Immature natural killer cell (primary cell): ENCODE data around the gene IRF6. TPM values are rescaled to one million over a fixed set of nuclear protein-coding genes. Genes with fewer than 3 reads are reported as not detected.
"Not testable (repeated sequence)": the region's sequence is repeated elsewhere in the genome, so short reads cannot be mapped to it uniquely, and the experiment has no call there.

Source experiments
- DNase-seq, 3 donors: peaks; one replicate each; pipeline ENCODE4 v3.0.0; 2022; ENCODE audit warnings: mixed read lengths in 1 of 3
- H3K27ac Mint-ChIP-seq, 6 donors: one replicate each; pipeline ENCODE4 v1.8.0; 2020; ENCODE audit warnings: mixed read lengths in 6 of 6, mild to moderate bottlenecking in 5 of 6, inconsistent platforms in 4 of 6, moderate library complexity in 3 of 6
- H3K27me3 Mint-ChIP-seq, 3 donors: one replicate each; pipeline ENCODE4 v1.8.0; 2020 to 2021; ENCODE audit warnings: low read depth in 3 of 3, mild to moderate bottlenecking in 3 of 3, mixed read lengths in 3 of 3, moderate library complexity in 3 of 3, inconsistent platforms in 1 of 3
- H3K36me3 Mint-ChIP-seq, 3 donors: one replicate each; pipeline ENCODE4 v1.8.0; 2020; ENCODE audit warnings: mixed read lengths in 3 of 3, inconsistent platforms in 2 of 3, mild to moderate bottlenecking in 2 of 3
- H3K4me1 Mint-ChIP-seq, 2 donors: one replicate each; pipeline ENCODE4 v1.8.0; 2020; ENCODE audit warnings: inconsistent platforms in 2 of 2, mild to moderate bottlenecking in 2 of 2, mixed read lengths in 2 of 2, moderate library complexity in 1 of 2
- H3K4me3 Mint-ChIP-seq, 5 donors: one replicate each; pipeline ENCODE4 v1.8.0; 2020; ENCODE audit warnings: mild to moderate bottlenecking in 5 of 5, mixed read lengths in 5 of 5, inconsistent platforms in 3 of 5, moderate library complexity in 3 of 5
- H3K9me3 Mint-ChIP-seq, 6 donors: one replicate each; pipeline ENCODE4 v1.8.0; 2020; ENCODE audit warnings: mild to moderate bottlenecking in 6 of 6, mixed read lengths in 6 of 6, inconsistent platforms in 4 of 6, moderate library complexity in 3 of 6
- polyA plus RNA-seq, 3 donors: library from polyadenylated mRNA; unstranded; fragments of 300-500 nt; fragmentation: Illumina TruSeq; gene quantifications; one replicate each; pipeline ENCODE4 v1.2.3, GENCODE V29; 2021

IRF6 gene
- polyA plus RNA-seq, 3 donors from 2014 or later, result 5.2 TPM; not detected in 1

- H3K36me3 Mint-ChIP-seq, result peaks cover 49 to 71% (median 57%) of the 10 kb centered on the region in 3 donors
- not testable (repeated sequence) for H3K27ac Mint-ChIP-seq
These were observed 12.2 kb downstream of the IRF6 start for GRCh38 chr1:209793711-209794110.

GRCh38 chr1:209791920-209792319, 14.0 kb downstream of the IRF6 start:
- H3K36me3 Mint-ChIP-seq, result peaks cover 48 to 73% (median 73%) of the 10 kb centered on the region in 3 donors
- peaks cover 0 to 7% (median 4%) of the 10 kb centered on the region in 3 donors for H3K27me3 Mint-ChIP-seq
- no peak overlapping the region for H3K27ac Mint-ChIP-seq

More at GRCh38 chr1:209793711-209794110, 12.2 kb downstream of the IRF6 start:
- H3K4me3 Mint-ChIP-seq, H3K9me3 Mint-ChIP-seq, DNase-seq, H3K27me3 Mint-ChIP-seq, H3K4me1 Mint-ChIP-seq: not testable (repeated sequence)

GRCh38 chr1:209790286-209791193, 15.4 kb downstream of the IRF6 start:
- H3K36me3 Mint-ChIP-seq, result peaks cover 43 to 68% (median 64%) of the 10 kb centered on the region in 3 donors
- H3K27me3 Mint-ChIP-seq, result peaks cover 0 to 6% (median 4%) of the 10 kb centered on the region in 3 donors
- no peak overlapping the region for H3K27ac Mint-ChIP-seq
- H3K4me3 Mint-ChIP-seq, result no peak overlapping the region
- no peak for DNase-seq
- H3K4me1 Mint-ChIP-seq, result peaks cover under 1 to 1% of the 10 kb centered on the region in 2 donors
- H3K9me3 Mint-ChIP-seq, result peaks cover 0 to 4% (median 0%) of the 10 kb centered on the region in 6 donors

More at GRCh38 chr1:209791920-209792319, 14.0 kb downstream of the IRF6 start:
- Mint-ChIP-seq H3K4me3 (no peak overlapping the region), H3K9me3 (peaks cover 0 to 4% (median 0%) of the 10 kb centered on the region in 6 donors), H3K4me1 (no peaks in the 10 kb centered on the region)
- no peak for DNase-seq

DNA sequence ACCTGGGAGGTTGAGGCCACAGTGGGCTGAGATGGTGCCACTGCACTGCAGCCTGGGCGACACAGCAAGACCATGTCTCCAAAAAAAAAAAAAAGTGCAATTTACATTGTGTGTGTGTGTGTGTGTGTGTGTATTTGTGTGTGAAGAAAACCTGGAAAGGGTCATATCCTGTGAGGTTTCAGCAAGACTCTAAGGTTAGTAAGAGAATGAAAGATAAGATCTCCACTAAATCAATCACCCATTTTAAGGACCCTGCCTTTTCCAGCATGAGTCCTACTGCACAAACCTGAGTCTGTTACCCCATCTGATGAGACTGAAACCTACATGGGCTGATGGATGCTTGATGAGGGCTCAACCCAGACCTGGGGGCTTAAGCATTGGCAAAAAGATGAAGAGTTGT, 16.7 kb downstream of the IRF6 start:
- H3K27me3 Mint-ChIP-seq, result peaks cover 7 to 9% (median 7%) of the 10 kb centered on the region in 3 donors
- no peak for DNase-seq
- H3K36me3 Mint-ChIP-seq, result peaks cover 31 to 55% (median 52%) of the 10 kb centered on the region in 3 donors
- H3K9me3 Mint-ChIP-seq, result peaks cover 0 to 4% (median 0%) of the 10 kb centered on the region in 6 donors
- no peak overlapping the region for H3K4me3 Mint-ChIP-seq
- peaks cover 13 to 14% of the 10 kb centered on the region in 2 donors for H3K4me1 Mint-ChIP-seq
- no peak overlapping the region for H3K27ac Mint-ChIP-seq

DNA sequence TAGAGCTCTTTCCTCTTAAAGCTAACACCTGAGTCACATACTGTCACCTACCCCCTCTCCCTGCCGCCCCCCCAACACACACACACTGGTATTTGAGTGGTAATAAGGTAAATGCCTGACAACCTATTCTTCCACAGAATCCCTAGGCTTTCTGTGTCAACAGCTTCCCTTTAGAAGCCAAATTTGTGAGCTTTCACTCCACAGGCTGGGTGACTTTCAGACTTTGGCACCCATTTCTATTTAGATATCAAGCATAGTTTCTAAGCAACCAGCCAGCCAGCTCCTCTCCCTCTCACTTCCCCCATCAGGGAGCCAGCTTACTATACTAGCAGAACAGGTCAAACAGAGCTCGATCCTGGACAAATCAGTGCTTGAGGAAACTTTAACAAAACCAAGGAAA, 18.4 kb downstream of the IRF6 start:
- H3K4me1 Mint-ChIP-seq, result peaks cover 27 to 30% of the 10 kb centered on the region in 2 donors
- H3K9me3 Mint-ChIP-seq, result no peaks in the 10 kb centered on the region
- no peak for DNase-seq
- peak overlapping the region in 2 of 6 donors; percentile 3 to 69 for H3K27ac Mint-ChIP-seq
- H3K36me3 Mint-ChIP-seq, result peaks cover 22 to 42% (median 39%) of the 10 kb centered on the region in 3 donors
- H3K4me3 Mint-ChIP-seq, result no peak overlapping the region
- H3K27me3 Mint-ChIP-seq, result peaks cover 10 to 12% (median 11%) of the 10 kb centered on the region in 3 donors

GRCh38 chr1:209786146-209786545, 19.8 kb downstream of the IRF6 start:
- H3K36me3 Mint-ChIP-seq, result peaks cover 25 to 46% (median 35%) of the 10 kb centered on the region in 3 donors
- peak overlapping the region in 1 of 5 donors; percentile 28 for H3K4me3 Mint-ChIP-seq
- H3K4me1 Mint-ChIP-seq, result peaks cover 28 to 32% of the 10 kb centered on the region in 2 donors
- H3K27ac Mint-ChIP-seq, result peak overlapping the region in 4 of 6 donors; percentile 68 to 96 (median 82)
- H3K27me3 Mint-ChIP-seq, result peaks cover 10 to 12% (median 11%) of the 10 kb centered on the region in 3 donors
- DNase-seq, result no peak
- H3K9me3 Mint-ChIP-seq, result no peaks in the 10 kb centered on the region

GRCh38 chr1:209785592-209785991, 20.4 kb downstream of the IRF6 start:
- H3K4me3 Mint-ChIP-seq, result peak overlapping the region in 3 of 5 donors; percentile 4 to 89 (median 61)
- H3K27me3 Mint-ChIP-seq, result peaks cover 10 to 12% (median 11%) of the 10 kb centered on the region in 3 donors
- H3K36me3 Mint-ChIP-seq, result peaks cover 25 to 41% (median 33%) of the 10 kb centered on the region in 3 donors
- H3K9me3 Mint-ChIP-seq, result no peaks in the 10 kb centered on the region
- DNase-seq, result no peak
- peaks cover 28 to 32% of the 10 kb centered on the region in 2 donors for H3K4me1 Mint-ChIP-seq
- peak overlapping the region; percentile 95 to 100 (median 96) for H3K27ac Mint-ChIP-seq

DNA sequence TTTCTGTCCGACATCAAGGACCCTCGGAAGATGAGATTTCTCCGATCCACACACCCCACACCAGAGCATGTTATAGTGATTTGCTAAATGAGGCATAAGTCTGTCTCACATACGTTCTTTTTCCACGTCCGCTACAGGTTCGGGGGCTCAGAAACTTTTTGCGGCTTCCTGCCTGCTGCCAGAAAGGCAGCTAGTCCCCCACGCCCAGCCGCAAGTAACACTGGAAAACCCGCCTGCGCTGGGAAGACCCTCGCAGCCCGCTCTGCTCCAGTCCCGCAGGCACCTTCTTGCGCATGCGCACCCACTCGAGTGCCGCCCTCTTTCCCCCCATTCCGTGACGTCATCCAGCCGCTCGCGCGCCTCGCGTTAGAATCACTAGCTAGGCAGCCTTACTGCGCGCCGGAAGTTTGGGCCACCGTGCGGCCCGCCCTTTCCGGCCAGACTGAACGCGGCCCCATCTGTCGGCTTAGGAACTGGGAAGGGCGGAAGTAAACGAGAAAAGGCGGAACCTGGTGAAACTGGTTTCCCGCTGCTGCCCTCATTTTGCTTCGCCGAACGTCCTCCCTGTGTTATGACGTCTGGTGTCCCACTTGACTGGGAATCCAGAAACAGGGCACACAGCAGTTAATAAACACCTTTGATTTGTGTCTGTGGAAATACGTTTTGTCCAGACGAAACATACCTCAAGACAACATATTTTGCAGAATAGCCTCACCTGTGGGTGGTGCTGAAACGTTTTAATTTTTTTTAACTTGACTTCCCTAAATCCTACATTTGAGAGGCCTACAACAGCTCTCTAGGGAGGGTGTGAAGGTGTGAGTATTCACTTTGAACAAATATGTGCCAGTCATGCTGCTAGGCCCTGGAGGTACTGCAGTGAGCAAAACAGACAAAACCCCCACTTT, 21.4 kb downstream of the IRF6 start, which contains the start of gene C1orf74:
Gene C1orf74, minus strand, starts transcription at position 295 of the 905 bp plus-strand sequence. CDS start 925 bp downstream, outside the sequence.
- Mint-ChIP-seq H3K36me3 (peaks cover 23 to 38% (median 28%) of the 10 kb centered on the region in 3 donors), H3K4me1 (peaks cover 31 to 37% of the 10 kb centered on the region in 2 donors), H3K27me3 (peaks cover 10 to 12% (median 11%) of the 10 kb centered on the region in 3 donors), H3K9me3 (no peaks in the 10 kb centered on the region), H3K27ac (peak within 1 kb of the TSS; percentile 95 to 100 (median 96)), H3K4me3 (peak within 1 kb of the TSS; percentile 89 to 98 (median 94))
- DNase-seq, result peak; percentile 99

GRCh38 chr1:209783386-209783785, 22.6 kb downstream of the IRF6 start:
- DNase-seq, result no peak
- Mint-ChIP-seq H3K27ac (peak overlapping the region; percentile 95 to 100 (median 96)), H3K9me3 (no peaks in the 10 kb centered on the region), H3K27me3 (peaks cover 9 to 12% (median 11%) of the 10 kb centered on the region in 3 donors), H3K4me1 (peaks cover 38 to 47% of the 10 kb centered on the region in 2 donors), H3K4me3 (peak overlapping the region; percentile 29 to 98 (median 89)), H3K36me3 (peaks cover 22 to 41% (median 24%) of the 10 kb centered on the region in 3 donors)

DNA sequence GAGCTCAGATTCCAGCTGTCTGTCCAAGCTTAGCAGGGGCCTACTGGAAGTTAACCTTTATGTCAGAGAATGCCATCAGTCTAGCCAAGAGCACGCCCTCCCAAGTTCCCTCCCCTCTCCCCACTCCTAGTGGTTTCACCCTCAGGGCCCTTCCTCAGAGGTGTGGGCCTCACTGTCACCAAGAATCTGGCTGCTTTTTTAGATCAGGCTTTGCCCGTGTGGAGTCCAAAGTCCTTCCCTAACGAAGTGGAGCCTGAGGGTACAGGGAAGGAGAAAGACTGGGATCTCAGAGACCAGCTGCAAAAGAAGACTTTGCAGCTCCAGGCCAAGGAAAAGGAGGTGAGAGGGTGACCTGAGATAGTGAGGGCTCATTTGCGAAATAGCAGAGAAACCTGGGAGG, 25.7 kb downstream of the IRF6 start:
- Mint-ChIP-seq H3K36me3 (peaks cover 30 to 54% (median 31%) of the 10 kb centered on the region in 3 donors), H3K4me1 (peaks cover 37 to 45% of the 10 kb centered on the region in 2 donors), H3K27ac (peak overlapping the region in 5 of 6 donors; percentile 53 to 82 (median 72)), H3K27me3 (peaks cover 5 to 12% (median 11%) of the 10 kb centered on the region in 3 donors), H3K9me3 (no peaks in the 10 kb centered on the region), H3K4me3 (no peak overlapping the region)
- DNase-seq, result no peak

DNA sequence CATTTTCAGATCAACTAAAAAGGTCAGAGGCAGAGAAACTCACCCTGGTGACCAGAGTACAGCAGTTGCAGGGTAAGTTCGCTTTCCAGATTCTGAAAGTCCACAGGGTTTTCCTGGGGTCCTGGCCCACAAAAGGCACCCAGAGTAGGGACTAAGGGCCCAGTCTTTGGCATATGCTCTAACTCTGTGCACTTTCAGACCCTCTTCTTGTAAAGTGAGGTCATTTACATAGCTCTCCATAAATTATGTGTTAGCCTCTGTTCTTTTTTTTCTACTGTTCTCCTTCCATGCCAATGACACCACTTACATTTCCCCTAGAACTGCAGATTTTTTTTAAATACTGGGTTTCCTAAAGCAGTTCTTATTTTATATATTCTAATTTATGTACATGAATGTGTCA, 27.8 kb downstream of the IRF6 start:
- no peaks in the 10 kb centered on the region for H3K27me3 Mint-ChIP-seq
- peaks cover 25 to 33% of the 10 kb centered on the region in 2 donors for H3K4me1 Mint-ChIP-seq
- no peak overlapping the region for H3K4me3 Mint-ChIP-seq
- no peaks in the 10 kb centered on the region for H3K9me3 Mint-ChIP-seq
- peaks cover 30 to 72% (median 49%) of the 10 kb centered on the region in 3 donors for H3K36me3 Mint-ChIP-seq
- DNase-seq, result no peak
- H3K27ac Mint-ChIP-seq, result peak overlapping the region in 5 of 6 donors; percentile 41 to 86 (median 72)

GRCh38 chr1:209777587-209777986, 28.4 kb downstream of the IRF6 start:
- H3K4me3 Mint-ChIP-seq, result no peak overlapping the region
- peaks cover 19 to 29% of the 10 kb centered on the region in 2 donors for H3K4me1 Mint-ChIP-seq
- peak overlapping the region in 5 of 6 donors; percentile 41 to 86 (median 72) for H3K27ac Mint-ChIP-seq
- peaks cover 32 to 73% (median 53%) of the 10 kb centered on the region in 3 donors for H3K36me3 Mint-ChIP-seq
- no peaks in the 10 kb centered on the region for H3K9me3 Mint-ChIP-seq
- DNase-seq, result no peak
- no peaks in the 10 kb centered on the region for H3K27me3 Mint-ChIP-seq

GRCh38 chr1:209775678-209776077, 30.3 kb downstream of the IRF6 start:
- DNase-seq, result no peak
- Mint-ChIP-seq H3K4me1 (peaks cover 17 to 27% of the 10 kb centered on the region in 2 donors), H3K4me3 (no peak overlapping the region), H3K27ac (peak overlapping the region in 5 of 6 donors; percentile 33 to 89 (median 64)), H3K9me3 (no peaks in the 10 kb centered on the region), H3K36me3 (peaks cover 26 to 61% (median 42%) of the 10 kb centered on the region in 3 donors), H3K27me3 (no peaks in the 10 kb centered on the region)
